GM10248 (cell line): Measurements from ENCODE around the gene LIN52.
A peak's percentile ranks its signal among the peaks of the same experiment; 100 is the strongest.

ENCODE experiments used
- CTCF ChIA-PET: fragments of 300-600 bp; sonication (Branson Sonifier 250); formaldehyde crosslinking; extraction: SDS; loops from one replicate; lab custom pipeline; 2021; ENCODE audit warnings: antibody characterized with exemption; lab: Yijun Ruan, JAX
- POLR2A ChIA-PET: fragments of 350-650 bp; sonication (Branson Sonifier 250); formaldehyde crosslinking; extraction: SDS; loops from one replicate; lab custom pipeline; 2020; ENCODE audit warnings: antibody characterized with exemption; lab: Yijun Ruan, JAX
- DNase-seq: peaks from one replicate; pipeline ENCODE4 v3.0.0; 2012; ENCODE audit errors: extremely low spot score
- TF ChIP-seq, protein P1 (sequence below): IDR thresholded peaks from 2 replicates; pipeline ENCODE4 v1.5.1; 2012; ENCODE audit warnings: mild to moderate bottlenecking, low read depth; ENCODE audit errors: extremely low read depth, missing control alignments, control extremely low read depth

The LIN52 gene

DNA sequence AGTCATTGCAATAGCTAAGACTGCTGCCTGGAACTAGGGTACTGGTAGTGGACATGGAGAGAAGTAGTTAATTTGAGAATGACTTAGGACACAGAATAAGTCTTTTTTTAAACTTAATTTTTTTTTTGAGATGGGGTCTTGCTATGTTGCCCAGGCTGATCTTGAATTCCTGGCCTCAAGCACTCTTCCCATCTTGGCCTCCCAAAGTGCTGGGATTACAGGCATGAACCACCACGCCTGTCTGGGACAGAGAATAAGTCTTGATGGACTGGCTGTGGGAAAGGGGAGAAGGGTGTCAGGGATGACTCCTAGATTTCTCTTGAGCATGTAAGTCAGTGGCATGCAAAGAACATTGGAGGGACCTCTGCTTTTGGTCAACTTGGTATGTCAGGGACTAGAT, 42.9 kb downstream of the LIN52 start:
- no peak for DNase-seq
- ChIA-PET CTCF (interaction anchor here (1.3 kb wide), 1 partner anchor 10 kb away, joined by 4 read pairs; no protein-coding TSS in a partner anchor), POLR2A (no interaction called here)
- TF ChIP-seq, protein P1, sequence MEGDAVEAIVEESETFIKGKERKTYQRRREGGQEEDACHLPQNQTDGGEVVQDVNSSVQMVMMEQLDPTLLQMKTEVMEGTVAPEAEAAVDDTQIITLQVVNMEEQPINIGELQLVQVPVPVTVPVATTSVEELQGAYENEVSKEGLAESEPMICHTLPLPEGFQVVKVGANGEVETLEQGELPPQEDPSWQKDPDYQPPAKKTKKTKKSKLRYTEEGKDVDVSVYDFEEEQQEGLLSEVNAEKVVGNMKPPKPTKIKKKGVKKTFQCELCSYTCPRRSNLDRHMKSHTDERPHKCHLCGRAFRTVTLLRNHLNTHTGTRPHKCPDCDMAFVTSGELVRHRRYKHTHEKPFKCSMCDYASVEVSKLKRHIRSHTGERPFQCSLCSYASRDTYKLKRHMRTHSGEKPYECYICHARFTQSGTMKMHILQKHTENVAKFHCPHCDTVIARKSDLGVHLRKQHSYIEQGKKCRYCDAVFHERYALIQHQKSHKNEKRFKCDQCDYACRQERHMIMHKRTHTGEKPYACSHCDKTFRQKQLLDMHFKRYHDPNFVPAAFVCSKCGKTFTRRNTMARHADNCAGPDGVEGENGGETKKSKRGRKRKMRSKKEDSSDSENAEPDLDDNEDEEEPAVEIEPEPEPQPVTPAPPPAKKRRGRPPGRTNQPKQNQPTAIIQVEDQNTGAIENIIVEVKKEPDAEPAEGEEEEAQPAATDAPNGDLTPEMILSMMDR = no peak

DNA sequence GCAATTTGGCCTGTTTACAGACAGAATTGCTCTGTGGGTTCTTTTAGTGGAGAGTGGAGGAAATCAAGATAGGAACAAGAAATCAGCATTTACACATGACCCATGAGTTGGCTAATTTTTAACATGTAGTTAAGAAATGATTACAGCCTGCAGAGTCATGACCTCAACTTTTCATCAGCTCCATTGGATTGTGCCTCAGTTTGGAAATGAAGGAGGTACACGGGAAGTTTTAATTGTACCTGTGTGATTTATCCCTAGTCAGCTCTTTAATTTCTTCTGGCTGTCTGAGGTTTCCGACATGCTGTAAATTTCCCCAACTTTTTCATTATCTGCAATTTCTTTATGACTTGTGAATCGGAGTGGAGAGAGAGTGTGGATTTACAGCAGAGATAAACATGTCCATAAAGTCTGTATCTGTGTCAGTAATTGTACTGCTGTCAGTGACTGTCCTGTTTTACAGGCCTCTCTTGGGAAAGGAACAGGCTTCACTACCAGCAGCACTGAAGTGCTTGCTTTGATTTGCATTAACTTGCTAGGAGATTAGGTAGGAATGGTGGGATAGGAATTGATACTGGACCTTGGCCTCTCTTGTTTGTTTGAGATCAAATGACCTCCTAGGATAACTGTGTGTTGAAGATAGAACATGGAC, 49.2 kb downstream of the LIN52 start:
- ChIA-PET CTCF (interaction anchor here (1.0 kb wide), 1 partner anchor 80 kb away, joined by 3 read pairs; no protein-coding TSS in a partner anchor), POLR2A (no interaction called here)
- TF ChIP-seq, protein P1 = no peak
- DNase-seq = no peak

DNA sequence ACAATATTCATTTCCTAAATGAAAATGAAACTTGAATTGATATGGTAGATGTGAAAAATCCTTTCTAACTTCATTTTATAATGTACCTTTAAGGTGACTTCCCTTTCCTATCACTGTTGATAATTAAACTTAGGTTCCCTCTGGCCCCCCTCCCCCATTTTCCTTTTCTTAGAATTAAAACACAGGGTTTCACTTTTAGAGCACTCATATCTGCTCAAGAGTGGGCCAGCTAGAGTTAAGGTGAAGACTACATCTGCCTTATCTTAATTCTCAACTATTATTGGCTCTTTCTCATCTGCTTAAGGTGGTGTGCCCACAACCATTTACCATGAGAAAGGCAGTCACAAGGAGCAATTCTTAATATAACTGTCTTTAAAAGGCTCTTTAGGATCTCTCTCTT, 49.7 kb downstream of the LIN52 start:
- CTCF ChIA-PET = no interaction called here

DNA sequence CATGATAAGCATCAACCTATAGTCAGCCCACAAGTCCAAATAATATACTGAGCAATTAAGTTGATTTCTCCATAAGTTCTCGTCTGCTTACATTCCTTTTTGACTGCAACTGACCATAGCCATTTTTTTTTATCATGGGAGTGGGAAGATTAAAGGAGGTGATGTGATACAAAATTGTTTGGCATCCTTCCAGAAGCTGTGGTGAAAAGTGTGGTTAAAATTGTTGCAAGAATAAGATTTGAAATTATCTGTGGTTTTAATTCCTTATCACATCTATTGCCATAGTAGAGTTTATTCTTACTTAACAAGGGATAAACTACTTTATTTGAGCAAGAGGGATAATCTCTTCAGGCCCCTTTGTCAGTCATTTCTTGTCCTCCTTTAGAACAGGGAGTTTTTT, 50.7 kb downstream of the LIN52 start:
- CTCF ChIA-PET = no interaction called here
- TF ChIP-seq, protein P1 = no peak
- POLR2A ChIA-PET = no interaction called here
- no peak for DNase-seq

More for the DNA sequence above, 49.7 kb downstream of the LIN52 start:
- peak; percentile 12 for DNase-seq
- POLR2A ChIA-PET = no interaction called here
- TF ChIP-seq, protein P1 = no peak

DNA sequence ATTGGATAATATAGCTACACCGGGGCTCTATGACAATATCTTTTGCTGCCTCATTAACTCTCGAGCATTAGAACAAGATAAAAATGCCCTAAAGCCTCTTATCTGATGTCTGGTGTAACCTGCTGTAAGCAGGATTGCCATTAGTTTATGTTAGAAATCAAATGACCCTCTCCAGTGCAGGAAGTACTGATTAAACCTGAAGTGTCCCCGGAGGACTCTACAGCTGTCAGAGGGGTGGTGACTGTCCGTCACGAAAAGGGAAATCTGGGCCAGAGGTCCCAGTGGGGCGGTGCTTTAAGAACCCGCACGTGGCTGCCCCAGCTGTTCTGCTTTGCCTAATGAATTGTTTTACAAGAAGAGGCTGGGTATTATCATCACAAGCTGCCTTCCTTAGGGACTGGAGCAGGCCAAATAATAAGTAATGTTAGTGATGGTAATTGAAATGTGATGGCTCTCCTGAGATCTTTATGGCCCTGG, 55.7 kb downstream of the LIN52 start:
- TF ChIP-seq, protein P1 = no peak
- ChIA-PET POLR2A (no interaction called here), CTCF (interaction anchor here (1.0 to 2.6 kb wide), 8 partner anchors 10 to 116 kb away, joined by 3 to 21 read pairs (median 4); no protein-coding TSS in a partner anchor)
- no peak for DNase-seq

DNA sequence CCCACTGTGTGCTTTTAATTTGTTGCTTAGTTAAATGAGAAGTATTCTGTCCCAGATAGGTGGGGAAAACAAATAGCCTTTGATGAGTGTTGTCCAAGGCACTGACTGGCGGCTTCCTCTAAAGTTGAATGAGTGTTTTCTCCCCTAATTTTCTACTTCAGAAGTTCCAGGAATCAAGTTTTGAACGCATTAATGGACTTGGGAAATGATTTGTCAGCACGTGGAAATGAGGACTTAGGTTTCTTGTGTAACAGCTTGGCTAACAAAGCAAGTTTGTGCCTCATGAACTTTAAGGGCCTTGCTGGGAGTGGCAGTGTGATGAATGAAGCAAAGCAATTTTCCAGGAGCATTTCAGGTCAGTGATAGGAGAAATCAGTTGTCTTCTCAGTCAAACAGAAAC, 56.9 kb downstream of the LIN52 start:
- CTCF ChIA-PET = interaction anchor here (1.4 kb wide), 1 partner anchor 23 kb away, joined by 3 read pairs; no protein-coding TSS in a partner anchor
- POLR2A ChIA-PET = no interaction called here
- TF ChIP-seq, protein P1 = no peak
- no peak for DNase-seq
